Measurements from ENCODE around the gene CEBPB.

Gene CEBPB

GRCh38 chr20:50190251-50191064, at the start of gene CEBPB:
TSS of gene CEBPB (plus strand) at chr20:50190830. CDS start at chr20:50191034, 204 bp downstream.
- peaks cover 15% of the 10 kb centered on the region for H3K4me1 ChIP-seq (ENCODE audit: control insufficient read depth, insufficient read depth, low read length)
- no peaks in the 10 kb centered on the region for H3K36me3 ChIP-seq (ENCODE audit: control insufficient read depth, insufficient read depth, low read length)
- peak within 1 kb of the TSS; percentile 98 for H3K27ac ChIP-seq (ENCODE audit: low read depth, low read length)
- no peaks in the 10 kb centered on the region for H3K27me3 ChIP-seq (ENCODE audit: control insufficient read depth, insufficient read depth, low read length)
- H3K4me3 ChIP-seq (ENCODE audit: low read length) = peak within 1 kb of the TSS; percentile 97
- peak within 1 kb of the TSS; percentile 97 for H3K9ac ChIP-seq (ENCODE audit: low read length)

- peaks cover 27% of the 10 kb centered on the region for H3K36me3 ChIP-seq (ENCODE audit: control insufficient read depth, insufficient read depth, low read length)
- H3K9ac ChIP-seq (ENCODE audit: low read length) = no peak overlapping the region
- no peak overlapping the region for H3K4me3 ChIP-seq (ENCODE audit: low read length)
- H3K4me1 ChIP-seq (ENCODE audit: control insufficient read depth, insufficient read depth, low read length) = no peaks in the 10 kb centered on the region
- no peaks in the 10 kb centered on the region for H3K27me3 ChIP-seq (ENCODE audit: control insufficient read depth, insufficient read depth, low read length)
- no peak overlapping the region for H3K27ac ChIP-seq (ENCODE audit: low read depth, low read length)
Measured at GRCh38 chr20:50141018-50141675, 49.5 kb upstream of the CEBPB start.

GRCh38 chr20:50141811-50142561, 48.6 kb upstream of the CEBPB start:
- Histone ChIP-seq H3K9ac (ENCODE audit: low read length) (no peak overlapping the region), H3K4me3 (ENCODE audit: low read length) (no peak overlapping the region), H3K36me3 (ENCODE audit: control insufficient read depth, insufficient read depth, low read length) (peaks cover 27% of the 10 kb centered on the region), H3K27me3 (ENCODE audit: control insufficient read depth, insufficient read depth, low read length) (no peaks in the 10 kb centered on the region), H3K27ac (ENCODE audit: low read depth, low read length) (no peak overlapping the region), H3K4me1 (ENCODE audit: control insufficient read depth, insufficient read depth, low read length) (no peaks in the 10 kb centered on the region)

GRCh38 chr20:50142812-50143211, 47.8 kb upstream of the CEBPB start:
- Histone ChIP-seq H3K4me3 (ENCODE audit: low read length) (no peak overlapping the region), H3K36me3 (ENCODE audit: control insufficient read depth, insufficient read depth, low read length) (peaks cover 27% of the 10 kb centered on the region), H3K27ac (ENCODE audit: low read depth, low read length) (no peak overlapping the region), H3K9ac (ENCODE audit: low read length) (no peak overlapping the region), H3K27me3 (ENCODE audit: control insufficient read depth, insufficient read depth, low read length) (no peaks in the 10 kb centered on the region), H3K4me1 (ENCODE audit: control insufficient read depth, insufficient read depth, low read length) (no peaks in the 10 kb centered on the region)

- H3K36me3 ChIP-seq (ENCODE audit: control insufficient read depth, insufficient read depth, low read length) = peaks cover 31% of the 10 kb centered on the region
- no peak overlapping the region for H3K9ac ChIP-seq (ENCODE audit: low read length)
- H3K27me3 ChIP-seq (ENCODE audit: control insufficient read depth, insufficient read depth, low read length) = no peaks in the 10 kb centered on the region
- H3K27ac ChIP-seq (ENCODE audit: low read depth, low read length) = no peak overlapping the region
- no peak overlapping the region for H3K4me3 ChIP-seq (ENCODE audit: low read length)
- no peaks in the 10 kb centered on the region for H3K4me1 ChIP-seq (ENCODE audit: control insufficient read depth, insufficient read depth, low read length)
Measured at GRCh38 chr20:50144362-50144761, 46.3 kb upstream of the CEBPB start.

GRCh38 chr20:50145566-50145965, 45.1 kb upstream of the CEBPB start:
- H3K27ac ChIP-seq (ENCODE audit: low read depth, low read length) = no peak overlapping the region
- no peaks in the 10 kb centered on the region for H3K4me1 ChIP-seq (ENCODE audit: control insufficient read depth, insufficient read depth, low read length)
- no peak overlapping the region for H3K9ac ChIP-seq (ENCODE audit: low read length)
- H3K4me3 ChIP-seq (ENCODE audit: low read length) = no peak overlapping the region
- no peaks in the 10 kb centered on the region for H3K27me3 ChIP-seq (ENCODE audit: control insufficient read depth, insufficient read depth, low read length)
- H3K36me3 ChIP-seq (ENCODE audit: control insufficient read depth, insufficient read depth, low read length) = peaks cover 25% of the 10 kb centered on the region

- Histone ChIP-seq H3K27ac (ENCODE audit: low read depth, low read length) (no peak overlapping the region), H3K4me3 (ENCODE audit: low read length) (no peak overlapping the region), H3K27me3 (ENCODE audit: control insufficient read depth, insufficient read depth, low read length) (no peaks in the 10 kb centered on the region), H3K4me1 (ENCODE audit: control insufficient read depth, insufficient read depth, low read length) (peaks cover 2% of the 10 kb centered on the region), H3K9ac (ENCODE audit: low read length) (peak overlapping the region; percentile 24), H3K36me3 (ENCODE audit: control insufficient read depth, insufficient read depth, low read length) (peaks cover 20% of the 10 kb centered on the region)
Measured at GRCh38 chr20:50146214-50146613, 44.4 kb upstream of the CEBPB start.

- no peak overlapping the region for H3K27ac ChIP-seq (ENCODE audit: low read depth, low read length)
- peaks cover 6% of the 10 kb centered on the region for H3K4me1 ChIP-seq (ENCODE audit: control insufficient read depth, insufficient read depth, low read length)
- H3K36me3 ChIP-seq (ENCODE audit: control insufficient read depth, insufficient read depth, low read length) = peaks cover 12% of the 10 kb centered on the region
- no peaks in the 10 kb centered on the region for H3K27me3 ChIP-seq (ENCODE audit: control insufficient read depth, insufficient read depth, low read length)
- H3K9ac ChIP-seq (ENCODE audit: low read length) = no peak overlapping the region
- no peak overlapping the region for H3K4me3 ChIP-seq (ENCODE audit: low read length)
Measured at GRCh38 chr20:50146732-50147662, 43.6 kb upstream of the CEBPB start.

GRCh38 chr20:50149481-50150254, 41.0 kb upstream of the CEBPB start:
- Histone ChIP-seq H3K27ac (ENCODE audit: low read depth, low read length) (no peak overlapping the region), H3K4me3 (ENCODE audit: low read length) (no peak overlapping the region), H3K4me1 (ENCODE audit: control insufficient read depth, insufficient read depth, low read length) (peaks cover 19% of the 10 kb centered on the region), H3K27me3 (ENCODE audit: control insufficient read depth, insufficient read depth, low read length) (no peaks in the 10 kb centered on the region), H3K9ac (ENCODE audit: low read length) (no peak overlapping the region), H3K36me3 (ENCODE audit: control insufficient read depth, insufficient read depth, low read length) (peaks cover 4% of the 10 kb centered on the region)

GRCh38 chr20:50151034-50151743, 39.4 kb upstream of the CEBPB start:
- Histone ChIP-seq H3K27ac (ENCODE audit: low read depth, low read length) (no peak overlapping the region), H3K4me3 (ENCODE audit: low read length) (no peak overlapping the region), H3K36me3 (ENCODE audit: control insufficient read depth, insufficient read depth, low read length) (peaks cover 4% of the 10 kb centered on the region), H3K9ac (ENCODE audit: low read length) (peak overlapping the region; percentile 16), H3K4me1 (ENCODE audit: control insufficient read depth, insufficient read depth, low read length) (peaks cover 19% of the 10 kb centered on the region), H3K27me3 (ENCODE audit: control insufficient read depth, insufficient read depth, low read length) (no peaks in the 10 kb centered on the region)

All from rectal smooth muscle tissue (tissue), 1 donor.